ENCODE measurements around the gene DNM3. TPM values are rescaled to one million over a fixed set of nuclear protein-coding genes. Genes with fewer than 3 reads are reported as not detected.

Gene DNM3
- total RNA-seq, 1 donor from 2014 or later, result 4.7 TPM

DNA sequence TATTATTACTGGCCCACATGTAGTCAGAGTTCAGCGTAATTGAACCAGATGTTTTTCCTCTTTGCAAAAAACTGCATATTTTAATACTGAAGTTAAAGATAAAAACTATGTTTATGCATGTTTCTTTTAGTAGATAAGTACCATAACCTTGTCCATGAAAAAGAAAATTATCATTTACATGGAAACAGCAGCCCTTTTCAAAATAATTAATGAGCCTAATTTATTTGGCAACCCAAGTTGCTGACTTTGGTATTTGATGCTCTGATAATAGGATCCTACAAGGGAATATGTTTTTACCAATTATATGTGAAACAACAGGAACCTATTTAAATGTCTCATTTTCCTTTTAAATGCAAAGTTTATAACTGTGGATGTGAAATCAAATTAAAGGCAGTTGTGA is 297.9 kb downstream of the DNM3 start:
- Histone ChIP-seq H3K27me3 (ENCODE audit: insufficient read depth, low read length) (no peaks in the 10 kb centered on the region), H2AFZ (ENCODE audit: low read depth, low read length) (no peak overlapping the region), H3K4me2 (ENCODE audit: low read length) (no peak overlapping the region), H3K79me2 (ENCODE audit: insufficient read depth, low read length) (peaks cover 26% of the 10 kb centered on the region), H3K27ac (ENCODE audit: low read depth, low read length) (no peak overlapping the region), H3K4me1 (ENCODE audit: insufficient read depth, low read length) (peaks cover 17% of the 10 kb centered on the region), H3K4me3 (ENCODE audit: insufficient read depth, low read depth, low read length) (no peak overlapping the region), H3K36me3 (ENCODE audit: insufficient read depth, low read length) (no peaks in the 10 kb centered on the region), H4K20me1 (ENCODE audit: insufficient read depth, low read length) (no peaks in the 10 kb centered on the region), H3K9me3 (ENCODE audit: insufficient read depth, low read depth, low read length) (no peaks in the 10 kb centered on the region), H3K9ac (ENCODE audit: low read length) (no peak overlapping the region)
- no peak for TF ChIP-seq EZH2 (IDR thresholded peaks at IDR 0.05; ENCODE audit: insufficient read depth, low read length)
- TF ChIP-seq, protein P1, sequence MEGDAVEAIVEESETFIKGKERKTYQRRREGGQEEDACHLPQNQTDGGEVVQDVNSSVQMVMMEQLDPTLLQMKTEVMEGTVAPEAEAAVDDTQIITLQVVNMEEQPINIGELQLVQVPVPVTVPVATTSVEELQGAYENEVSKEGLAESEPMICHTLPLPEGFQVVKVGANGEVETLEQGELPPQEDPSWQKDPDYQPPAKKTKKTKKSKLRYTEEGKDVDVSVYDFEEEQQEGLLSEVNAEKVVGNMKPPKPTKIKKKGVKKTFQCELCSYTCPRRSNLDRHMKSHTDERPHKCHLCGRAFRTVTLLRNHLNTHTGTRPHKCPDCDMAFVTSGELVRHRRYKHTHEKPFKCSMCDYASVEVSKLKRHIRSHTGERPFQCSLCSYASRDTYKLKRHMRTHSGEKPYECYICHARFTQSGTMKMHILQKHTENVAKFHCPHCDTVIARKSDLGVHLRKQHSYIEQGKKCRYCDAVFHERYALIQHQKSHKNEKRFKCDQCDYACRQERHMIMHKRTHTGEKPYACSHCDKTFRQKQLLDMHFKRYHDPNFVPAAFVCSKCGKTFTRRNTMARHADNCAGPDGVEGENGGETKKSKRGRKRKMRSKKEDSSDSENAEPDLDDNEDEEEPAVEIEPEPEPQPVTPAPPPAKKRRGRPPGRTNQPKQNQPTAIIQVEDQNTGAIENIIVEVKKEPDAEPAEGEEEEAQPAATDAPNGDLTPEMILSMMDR (IDR thresholded peaks at IDR 0.05; ENCODE audit: insufficient read depth, low read depth, low read length), result no peak
- FAIRE-seq (no peak), DNase-seq (ENCODE audit: low read depth) (peak; percentile 28)
- no peaks in the 10 kb centered on the region for H3K36me3 Mint-ChIP-seq (ENCODE audit: low read depth, unreplicated experiment)
- no peaks in the 10 kb centered on the region for H3K27me3 Mint-ChIP-seq (ENCODE audit: low read depth, unreplicated experiment)
- no peak overlapping the region for H3K4me3 Mint-ChIP-seq (ENCODE audit: unreplicated experiment)
- H3K4me1 Mint-ChIP-seq (ENCODE audit: low read depth, unreplicated experiment), result peaks cover 42% of the 10 kb centered on the region
- H3K27ac Mint-ChIP-seq (ENCODE audit: unreplicated experiment), result no peak overlapping the region
- H3K9me3 Mint-ChIP-seq (ENCODE audit: unreplicated experiment), result no peaks in the 10 kb centered on the region

GRCh38 chr1:172140072-172140471 is 298.8 kb downstream of the DNM3 start:
- no peaks in the 10 kb centered on the region for H3K36me3 ChIP-seq (ENCODE audit: insufficient read depth, low read length)
- H3K9ac ChIP-seq (ENCODE audit: low read length), result no peak overlapping the region
- no peaks in the 10 kb centered on the region for H3K36me3 Mint-ChIP-seq (ENCODE audit: low read depth, unreplicated experiment)
- TF ChIP-seq EZH2 (IDR thresholded peaks at IDR 0.05; ENCODE audit: insufficient read depth, low read length), result no peak
- TF ChIP-seq, protein P1 (IDR thresholded peaks at IDR 0.05; ENCODE audit: insufficient read depth, low read depth, low read length), result no peak
- H3K27ac Mint-ChIP-seq (ENCODE audit: unreplicated experiment), result no peak overlapping the region
- H3K4me3 ChIP-seq (ENCODE audit: insufficient read depth, low read depth, low read length), result no peak overlapping the region
- no peak overlapping the region for H2AFZ ChIP-seq (ENCODE audit: low read depth, low read length)
- H4K20me1 ChIP-seq (ENCODE audit: insufficient read depth, low read length), result no peaks in the 10 kb centered on the region
- no peak overlapping the region for H3K27ac ChIP-seq (ENCODE audit: low read depth, low read length)
- no peaks in the 10 kb centered on the region for H3K27me3 ChIP-seq (ENCODE audit: insufficient read depth, low read length)
- H3K27me3 Mint-ChIP-seq (ENCODE audit: low read depth, unreplicated experiment), result no peaks in the 10 kb centered on the region
- H3K4me3 Mint-ChIP-seq (ENCODE audit: unreplicated experiment), result no peak overlapping the region
- H3K79me2 ChIP-seq (ENCODE audit: insufficient read depth, low read length), result peaks cover 29% of the 10 kb centered on the region
- peak overlapping the region; percentile 23 for H3K4me2 ChIP-seq (ENCODE audit: low read length)
- H3K9me3 Mint-ChIP-seq (ENCODE audit: unreplicated experiment), result no peaks in the 10 kb centered on the region
- peaks cover 3% of the 10 kb centered on the region for H3K9me3 ChIP-seq (ENCODE audit: insufficient read depth, low read depth, low read length)
- peaks cover 47% of the 10 kb centered on the region for H3K4me1 Mint-ChIP-seq (ENCODE audit: low read depth, unreplicated experiment)
- peak; percentile 9 for FAIRE-seq
- peaks cover 21% of the 10 kb centered on the region for H3K4me1 ChIP-seq (ENCODE audit: insufficient read depth, low read length)
- DNase-seq (ENCODE audit: low read depth), result no peak

- FAIRE-seq (no peak), DNase-seq (ENCODE audit: low read depth) (no peak)
- TF ChIP-seq, protein P1 (IDR thresholded peaks at IDR 0.05; ENCODE audit: insufficient read depth, low read depth, low read length), result no peak
- TF ChIP-seq EZH2 (IDR thresholded peaks at IDR 0.05; ENCODE audit: insufficient read depth, low read length), result no peak
- Mint-ChIP-seq H3K4me3 (ENCODE audit: unreplicated experiment) (no peak overlapping the region), H3K9me3 (ENCODE audit: unreplicated experiment) (peaks cover under 1% of the 10 kb centered on the region), H3K27ac (ENCODE audit: unreplicated experiment) (no peak overlapping the region), H3K36me3 (ENCODE audit: low read depth, unreplicated experiment) (no peaks in the 10 kb centered on the region), H3K4me1 (ENCODE audit: low read depth, unreplicated experiment) (peaks cover 48% of the 10 kb centered on the region), H3K27me3 (ENCODE audit: low read depth, unreplicated experiment) (no peaks in the 10 kb centered on the region)
- Histone ChIP-seq H3K4me1 (ENCODE audit: insufficient read depth, low read length) (peaks cover 26% of the 10 kb centered on the region), H4K20me1 (ENCODE audit: insufficient read depth, low read length) (no peaks in the 10 kb centered on the region), H3K79me2 (ENCODE audit: insufficient read depth, low read length) (peaks cover 29% of the 10 kb centered on the region), H2AFZ (ENCODE audit: low read depth, low read length) (no peak overlapping the region), H3K27ac (ENCODE audit: low read depth, low read length) (no peak overlapping the region), H3K4me2 (ENCODE audit: low read length) (peak overlapping the region; percentile 23), H3K27me3 (ENCODE audit: insufficient read depth, low read length) (no peaks in the 10 kb centered on the region), H3K36me3 (ENCODE audit: insufficient read depth, low read length) (no peaks in the 10 kb centered on the region), H3K4me3 (ENCODE audit: insufficient read depth, low read depth, low read length) (no peak overlapping the region), H3K9me3 (ENCODE audit: insufficient read depth, low read depth, low read length) (peaks cover 3% of the 10 kb centered on the region), H3K9ac (ENCODE audit: low read length) (no peak overlapping the region)
These were observed 299.3 kb downstream of the DNM3 start for GRCh38 chr1:172140591-172140990.
